ENCODE results near the gene SRRT.

Gene SRRT

DNA sequence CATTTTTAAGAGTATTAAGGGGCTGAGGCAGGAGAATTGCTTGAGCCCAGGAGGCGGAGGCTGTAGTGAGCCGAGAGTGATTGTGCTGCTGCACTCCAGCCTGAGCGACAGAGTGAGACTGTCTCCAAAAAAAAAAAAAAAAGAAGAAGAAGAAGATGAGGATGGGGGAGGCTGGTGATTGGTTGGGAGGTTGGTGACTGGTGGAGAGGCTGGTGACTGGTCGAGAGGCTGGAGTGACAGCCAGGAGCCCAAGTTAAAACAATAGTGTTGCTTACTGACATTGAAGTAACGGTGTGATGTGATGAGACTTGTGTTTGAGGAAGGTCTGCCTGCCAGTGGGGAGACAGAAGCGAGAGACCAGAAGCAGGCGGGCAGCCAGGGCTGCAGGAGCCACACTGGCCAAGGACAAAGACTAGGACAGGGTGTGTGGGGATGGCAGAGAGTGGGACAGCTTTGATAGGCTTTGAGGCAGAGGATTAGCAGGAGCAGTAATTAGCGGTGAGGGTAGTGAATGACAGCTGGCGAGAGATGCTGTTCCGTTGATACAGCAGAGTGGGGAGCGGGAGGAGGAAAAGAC is 4.9 kb downstream of the SRRT start:
- DNase-seq (ENCODE audit: low read depth in 1 of 2, low spot score in 1 of 2) = no peak

DNA sequence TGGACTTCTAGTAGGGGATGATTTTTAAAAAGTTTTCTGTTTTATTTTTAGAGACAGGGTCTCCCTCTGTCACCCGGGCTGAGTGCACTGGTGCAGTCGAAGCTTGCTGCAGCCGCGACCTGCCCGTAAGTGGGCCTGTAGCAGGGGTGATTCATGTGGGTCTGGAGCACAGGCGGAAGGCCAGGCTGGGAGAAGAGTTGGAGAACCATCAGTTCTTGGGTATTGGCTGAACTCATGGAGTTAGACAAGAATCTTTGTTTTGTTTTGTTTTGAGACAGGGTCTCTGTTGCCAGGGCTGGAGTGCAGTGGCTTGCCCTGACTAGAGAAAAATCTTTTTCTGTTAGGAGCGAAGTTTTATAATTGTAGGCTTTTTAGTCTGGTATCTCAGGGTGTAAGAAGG is 5.7 kb downstream of the SRRT start:
- DNase-seq (ENCODE audit: low read depth in 1 of 2, low spot score in 1 of 2) = no peak

DNA sequence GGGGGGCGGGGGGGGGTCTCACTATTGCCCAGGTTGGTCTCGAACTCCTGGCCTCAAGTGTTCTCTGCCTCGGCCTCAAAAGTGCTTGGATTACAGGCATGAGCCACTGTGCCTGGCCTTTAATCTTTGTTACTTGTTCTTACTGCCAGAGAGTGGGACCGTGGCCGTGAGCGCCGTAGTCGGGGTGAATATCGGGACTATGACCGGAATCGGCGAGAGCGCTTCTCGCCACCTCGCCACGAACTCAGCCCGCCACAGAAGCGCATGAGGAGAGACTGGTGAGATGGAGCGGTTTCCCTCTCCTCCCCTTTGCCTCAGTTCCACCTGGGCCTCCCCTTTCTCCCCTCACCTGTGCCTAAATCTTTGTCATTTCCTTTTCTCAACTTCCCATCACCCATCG is 6.2 kb downstream of the SRRT start:
- no peak for DNase-seq (ENCODE audit: low read depth in 1 of 2, low spot score in 1 of 2)

DNA sequence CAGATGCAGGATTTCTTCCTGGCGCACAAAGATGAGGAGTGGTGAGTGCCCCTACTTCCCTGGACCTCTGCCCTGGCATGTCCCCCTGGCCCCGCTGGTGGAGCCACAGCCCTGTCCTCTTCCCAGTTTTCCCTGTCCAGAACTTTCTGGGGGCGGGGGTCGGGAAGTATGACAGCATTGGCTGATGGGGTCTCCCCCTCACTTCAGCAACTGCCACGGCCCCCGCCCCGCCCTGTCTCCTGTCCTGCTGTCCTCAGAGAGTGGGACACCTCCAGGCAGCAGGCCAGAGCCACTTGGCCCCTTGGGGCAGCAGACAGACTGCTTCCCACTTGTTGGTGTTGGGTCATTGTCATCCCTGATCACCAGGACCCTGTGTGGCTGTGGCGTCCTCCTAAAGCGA is 7.3 kb downstream of the SRRT start:
- no peak for DNase-seq (ENCODE audit: low read depth in 1 of 2, low spot score in 1 of 2)

DNA sequence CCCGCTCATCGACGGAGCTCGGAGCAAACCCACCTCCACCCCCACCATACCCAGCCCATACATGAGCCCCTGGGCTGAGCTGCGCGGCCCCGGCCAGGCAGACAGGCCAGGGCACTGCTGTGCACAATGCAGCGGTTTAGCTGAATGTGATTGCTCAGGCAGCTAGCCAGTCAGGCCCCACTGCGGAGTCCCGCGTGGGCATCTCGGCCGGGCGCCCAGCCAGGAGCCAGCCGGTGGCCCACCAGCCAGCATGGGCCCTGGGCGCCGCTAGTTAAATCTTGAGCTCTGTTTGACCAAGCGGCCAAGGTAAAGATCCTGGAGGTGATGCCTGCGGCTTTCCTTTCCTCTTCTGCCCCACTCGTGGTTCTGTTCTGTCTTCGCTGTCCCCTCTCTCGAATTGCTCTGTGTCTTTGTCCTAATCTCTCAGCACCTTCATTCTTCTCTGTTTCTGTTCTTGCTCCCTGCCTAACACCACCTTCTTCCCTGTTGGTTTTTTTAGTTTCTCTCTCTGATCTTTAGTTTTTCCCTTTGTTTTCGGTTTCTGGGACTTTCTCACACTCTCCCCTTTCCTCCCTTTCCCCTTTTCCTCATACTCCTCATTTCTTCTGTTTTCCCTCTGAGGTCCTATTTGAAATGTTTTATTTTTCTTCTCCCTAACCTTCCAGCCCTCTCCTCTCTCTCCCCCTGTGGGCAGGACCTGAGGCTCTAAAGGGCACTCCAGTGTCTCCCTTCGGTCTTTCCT is 8.1 kb downstream of the SRRT start:
- no peak for DNase-seq (ENCODE audit: low read depth in 1 of 2, low spot score in 1 of 2)

DNA sequence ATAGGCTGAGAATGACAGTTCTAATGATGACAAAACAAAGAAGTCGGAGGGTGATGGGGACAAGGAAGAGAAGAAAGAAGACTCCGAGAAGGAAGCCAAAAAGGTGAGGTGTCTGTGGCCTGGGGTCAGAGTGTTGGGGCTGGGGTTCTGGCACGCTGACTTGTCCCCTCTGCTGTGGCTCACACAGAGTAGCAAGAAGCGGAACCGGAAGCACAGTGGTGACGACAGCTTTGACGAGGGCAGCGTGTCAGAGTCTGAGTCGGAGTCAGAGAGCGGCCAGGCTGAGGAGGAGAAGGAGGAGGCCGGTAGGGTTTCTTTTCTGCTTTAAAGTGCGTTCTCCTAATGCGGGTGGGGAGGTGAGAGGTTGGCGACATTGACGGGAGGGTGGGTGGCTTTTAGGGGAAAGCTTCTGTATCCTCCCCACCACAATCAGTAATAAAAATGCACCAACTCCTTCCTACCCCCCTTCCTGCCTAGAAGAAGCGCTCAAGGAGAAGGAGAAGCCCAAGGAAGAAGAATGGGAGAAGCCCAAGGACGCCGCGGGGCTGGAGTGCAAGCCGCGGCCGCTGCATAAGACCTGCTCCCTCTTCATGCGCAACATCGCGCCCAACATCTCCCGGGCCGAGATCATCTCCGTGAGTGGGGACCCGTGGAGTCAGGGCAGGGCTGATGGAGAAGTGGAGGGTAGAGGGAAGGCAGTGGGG is 10.0 kb downstream of the SRRT start:
- DNase-seq (ENCODE audit: low read depth in 1 of 2, low spot score in 1 of 2) = no peak

DNA sequence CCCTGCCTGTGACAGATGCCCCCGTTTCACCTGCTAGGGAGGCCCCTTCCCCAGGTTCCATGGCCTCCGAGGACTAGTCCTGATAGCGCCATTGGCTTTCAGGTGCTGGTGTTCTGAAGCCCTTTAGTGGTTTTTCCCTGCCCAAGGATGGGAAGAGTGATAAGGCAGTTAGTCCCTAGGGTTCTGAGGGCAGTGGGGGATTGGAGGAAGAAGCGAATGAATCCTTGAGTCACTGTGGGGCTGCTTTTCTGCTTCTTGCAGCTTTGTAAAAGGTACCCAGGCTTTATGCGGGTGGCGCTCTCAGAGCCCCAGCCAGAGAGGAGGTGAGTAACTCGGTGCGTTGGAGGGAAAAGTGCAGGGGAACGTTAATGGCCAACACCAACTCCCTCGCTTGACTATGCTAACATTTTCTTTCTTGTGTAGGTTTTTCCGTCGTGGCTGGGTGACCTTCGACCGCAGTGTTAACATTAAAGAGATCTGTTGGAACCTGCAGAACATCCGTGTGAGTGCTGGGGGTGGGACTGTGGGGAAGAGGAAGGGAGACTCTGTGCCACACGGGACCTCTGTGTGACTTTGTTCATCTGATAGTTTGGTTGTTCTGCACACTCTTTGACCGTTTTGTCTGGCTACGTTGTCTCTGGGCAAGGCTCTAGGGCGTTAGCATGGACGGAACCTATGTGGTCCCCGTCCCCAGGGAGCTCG is 10.7 kb downstream of the SRRT start:
- DNase-seq (ENCODE audit: low read depth in 1 of 2, low spot score in 1 of 2) = no peak

DNA sequence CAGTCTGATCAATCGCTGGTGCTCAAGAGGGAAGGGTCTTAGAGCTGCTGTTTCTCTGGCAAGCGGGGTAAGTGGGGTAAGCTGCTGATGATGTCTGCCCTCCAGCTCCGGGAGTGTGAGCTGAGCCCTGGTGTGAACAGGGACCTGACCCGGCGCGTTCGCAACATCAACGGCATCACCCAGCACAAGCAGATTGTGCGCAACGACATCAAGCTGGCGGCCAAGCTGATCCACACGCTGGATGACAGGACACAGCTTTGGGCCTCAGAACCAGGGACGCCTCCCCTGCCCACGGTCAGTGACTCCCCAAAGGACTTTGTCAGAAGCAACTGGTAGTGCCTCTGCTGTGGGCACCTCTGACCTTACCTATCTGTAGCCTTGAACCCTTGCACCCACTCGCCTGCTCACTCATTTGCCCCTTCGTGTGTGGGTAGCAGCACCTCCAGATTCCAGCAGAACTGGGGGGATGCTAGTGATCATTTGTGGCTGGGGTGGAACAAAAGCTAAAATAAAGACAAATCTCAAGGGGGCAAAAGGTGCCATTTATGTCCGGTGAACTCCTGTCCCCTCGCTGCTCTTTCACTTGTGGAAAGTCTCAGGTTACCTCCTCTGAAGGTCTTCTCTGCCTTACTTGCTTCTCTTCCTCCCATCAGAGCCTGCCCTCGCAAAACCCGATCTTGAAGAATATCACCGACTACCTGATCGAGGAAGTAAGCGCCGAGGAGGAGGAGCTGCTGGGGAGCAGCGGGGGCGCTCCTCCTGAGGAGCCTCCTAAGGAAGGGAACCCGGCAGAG is 11.4 kb downstream of the SRRT start:
- no peak for DNase-seq (ENCODE audit: low read depth in 1 of 2, low spot score in 1 of 2)

DNA sequence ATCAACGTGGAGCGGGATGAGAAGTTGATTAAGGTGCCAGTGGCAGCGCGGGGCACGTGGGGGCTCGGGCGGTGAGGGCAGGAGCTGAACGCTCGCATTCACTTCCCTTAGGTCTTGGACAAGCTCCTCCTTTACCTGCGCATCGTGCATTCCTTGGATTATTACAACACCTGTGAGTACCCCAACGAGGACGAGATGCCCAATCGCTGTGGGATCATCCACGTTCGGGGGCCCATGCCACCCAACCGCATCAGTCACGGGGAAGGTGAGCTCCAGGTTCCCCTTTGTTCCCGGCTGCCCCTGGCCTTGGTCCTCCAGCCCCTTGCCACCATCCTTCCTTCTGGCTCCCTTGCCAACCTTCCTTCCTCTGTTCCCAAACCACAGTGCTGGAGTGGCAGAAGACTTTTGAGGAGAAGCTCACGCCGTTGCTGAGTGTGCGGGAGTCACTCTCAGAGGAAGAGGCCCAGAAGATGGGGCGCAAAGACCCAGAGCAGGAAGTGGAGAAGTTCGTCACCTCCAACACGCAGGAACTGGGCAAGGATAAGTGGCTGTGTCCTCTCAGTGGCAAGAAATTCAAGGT is 12.1 kb downstream of the SRRT start:
- no peak for DNase-seq (ENCODE audit: low read depth in 1 of 2, low spot score in 1 of 2)

DNA sequence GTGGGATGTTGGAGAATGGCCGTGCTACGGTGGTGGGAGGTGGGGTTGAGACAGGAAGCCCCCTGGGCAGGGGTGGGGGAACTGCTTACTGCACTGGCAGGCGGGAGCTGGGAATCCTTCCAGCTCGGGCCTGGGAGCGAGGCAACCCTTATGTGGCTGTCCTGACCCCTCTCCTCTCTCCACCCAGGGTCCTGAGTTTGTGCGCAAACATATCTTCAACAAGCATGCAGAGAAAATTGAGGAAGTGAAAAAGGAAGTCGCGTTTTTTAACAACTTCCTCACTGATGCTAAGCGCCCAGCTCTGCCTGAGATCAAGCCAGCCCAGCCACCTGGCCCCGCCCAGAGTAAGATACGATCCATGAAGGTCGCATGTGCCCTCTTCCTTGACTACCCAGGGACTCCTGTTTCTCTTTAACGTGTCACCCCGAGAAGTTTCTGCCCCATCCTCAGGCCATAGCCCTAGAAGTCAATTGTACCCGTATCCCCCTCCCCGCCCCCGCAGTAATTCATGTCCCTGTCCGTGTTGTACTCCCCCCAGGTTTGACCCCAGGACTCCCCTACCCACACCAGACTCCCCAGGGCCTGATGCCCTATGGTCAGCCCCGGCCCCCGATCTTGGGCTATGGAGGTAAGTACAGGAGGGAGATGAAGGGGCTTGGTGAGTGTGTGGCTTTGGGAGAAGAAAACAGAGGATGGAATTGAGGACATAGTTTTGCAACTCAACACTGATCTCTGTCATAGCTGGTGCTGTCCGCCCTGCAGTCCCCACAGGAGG is 12.8 kb downstream of the SRRT start:
- DNase-seq (ENCODE audit: low read depth in 1 of 2, low spot score in 1 of 2) = no peak

DNA sequence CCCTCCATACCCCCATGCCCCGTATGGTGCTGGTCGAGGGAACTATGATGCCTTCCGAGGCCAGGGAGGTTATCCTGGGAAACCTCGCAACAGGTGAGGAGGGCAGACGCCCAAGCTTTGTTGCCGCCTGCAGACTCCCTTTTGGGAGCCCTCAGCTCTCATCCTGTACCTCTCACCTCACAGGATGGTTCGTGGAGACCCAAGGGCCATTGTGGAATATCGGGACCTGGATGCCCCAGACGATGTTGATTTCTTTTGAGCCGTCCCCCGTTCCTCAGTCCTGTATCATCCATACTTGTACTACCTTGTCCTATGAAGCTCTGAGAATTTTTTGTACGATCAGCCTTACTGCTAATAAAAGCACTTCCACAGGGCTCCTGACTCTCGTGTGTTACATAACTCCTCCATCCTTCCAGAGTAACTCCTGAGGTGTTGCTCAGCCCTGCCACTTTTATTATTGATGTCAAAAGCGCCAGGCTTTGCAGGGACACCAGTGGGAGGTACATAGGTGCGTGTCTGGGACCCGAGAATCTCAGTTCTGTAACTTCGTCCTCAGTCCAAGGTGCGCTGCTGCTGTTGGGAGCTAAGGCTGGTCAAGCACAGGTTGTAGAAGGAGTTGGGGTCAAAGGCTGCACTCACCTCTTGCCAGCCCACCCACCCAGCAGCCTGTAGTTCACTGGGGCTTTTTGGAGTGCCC is 13.5 kb downstream of the SRRT start:
- DNase-seq (ENCODE audit: low read depth in 1 of 2, low spot score in 1 of 2) = no peak

DNA sequence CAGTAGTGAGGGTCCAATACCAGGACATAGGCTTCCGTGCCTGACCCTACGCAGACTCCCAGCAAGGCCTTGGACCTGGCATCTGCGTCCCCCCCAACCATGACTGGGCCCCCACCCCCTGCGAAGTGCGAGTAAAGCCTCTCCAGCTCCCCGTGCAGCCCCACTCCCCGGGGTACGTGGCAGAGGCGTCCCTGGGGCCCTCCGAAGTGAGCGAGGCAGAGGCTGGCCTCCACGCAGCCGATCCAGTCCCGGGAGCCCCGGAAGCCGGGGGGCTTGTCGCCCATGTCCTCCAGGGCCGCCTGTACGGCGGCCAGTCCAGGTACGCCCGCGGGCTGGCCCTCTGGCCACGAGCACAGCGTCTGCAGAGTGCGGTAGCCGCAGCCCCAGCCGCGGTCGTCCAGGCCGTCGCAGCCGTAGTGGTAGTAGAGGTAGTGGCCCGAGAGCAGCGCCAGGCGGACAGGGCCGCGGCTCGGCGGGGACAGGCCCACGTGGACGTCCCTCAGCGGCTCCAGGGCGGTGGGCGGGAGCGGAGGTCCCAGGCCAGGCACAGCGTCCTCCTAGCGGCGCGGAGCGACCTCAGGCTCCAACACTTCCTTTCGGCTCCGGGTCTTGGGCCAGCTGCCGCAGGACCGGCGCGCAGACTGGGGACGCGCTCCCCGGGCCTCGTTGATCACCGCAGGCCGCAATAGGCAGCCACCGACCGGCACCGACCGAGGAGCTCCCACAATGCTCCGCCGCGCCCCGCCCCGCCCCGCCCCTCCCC is 14.3 kb downstream of the SRRT start, which contains the start of gene UFSP1:
Gene UFSP1, minus strand, starts transcription at position 728 of the 763 bp plus-strand sequence. Its CDS starts 444 bp downstream, at position 284.
- no peak for DNase-seq (ENCODE audit: low read depth in 1 of 2, low spot score in 1 of 2)

DNA sequence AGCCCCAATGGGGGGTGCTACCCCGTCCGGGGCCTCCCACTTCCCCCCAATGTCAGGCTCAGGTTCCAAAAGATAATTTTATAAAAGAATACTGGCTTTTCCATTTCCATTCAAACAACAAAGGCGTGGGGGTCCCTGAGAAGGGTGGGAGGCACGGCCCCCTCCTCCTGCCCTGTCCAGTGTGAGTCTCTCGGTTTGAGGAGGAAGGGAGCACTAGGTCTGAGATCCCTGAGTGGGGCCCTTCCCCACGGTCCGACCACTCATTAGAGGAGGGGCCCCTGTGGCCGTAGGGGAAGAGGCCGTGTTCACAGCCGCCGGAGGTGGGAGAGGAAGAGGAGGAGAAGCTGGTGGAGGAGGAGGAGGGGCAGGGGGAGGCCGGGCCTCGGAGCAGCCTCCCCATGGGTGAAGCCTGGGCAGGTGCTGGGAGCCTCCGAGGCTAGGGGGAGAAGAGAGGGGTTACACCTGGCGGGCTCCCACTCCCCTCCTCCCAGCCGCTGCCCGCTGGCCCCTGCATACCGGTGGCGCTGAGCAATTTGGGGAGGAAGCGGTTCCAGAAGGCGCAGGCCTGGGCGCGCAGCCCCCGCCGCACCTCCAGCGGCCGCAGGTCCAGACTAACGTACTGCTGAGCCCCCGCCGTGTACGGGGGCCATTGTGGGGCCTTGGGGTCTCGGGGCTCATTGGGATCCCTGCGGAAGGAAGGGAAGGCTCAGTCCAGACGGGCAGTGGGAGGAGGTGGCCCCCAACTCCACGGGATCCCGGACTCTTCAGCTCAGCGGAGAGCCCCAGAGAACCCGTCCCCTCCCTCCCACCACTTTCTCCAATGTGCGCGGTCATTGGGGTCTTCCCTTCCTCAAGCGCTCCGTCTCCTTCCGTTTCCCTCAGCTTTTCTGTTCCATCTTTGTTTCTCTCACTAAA is 16.0 kb downstream of the SRRT start:
- DNase-seq (ENCODE audit: low read depth in 1 of 2, low spot score in 1 of 2) = no peak

DNA sequence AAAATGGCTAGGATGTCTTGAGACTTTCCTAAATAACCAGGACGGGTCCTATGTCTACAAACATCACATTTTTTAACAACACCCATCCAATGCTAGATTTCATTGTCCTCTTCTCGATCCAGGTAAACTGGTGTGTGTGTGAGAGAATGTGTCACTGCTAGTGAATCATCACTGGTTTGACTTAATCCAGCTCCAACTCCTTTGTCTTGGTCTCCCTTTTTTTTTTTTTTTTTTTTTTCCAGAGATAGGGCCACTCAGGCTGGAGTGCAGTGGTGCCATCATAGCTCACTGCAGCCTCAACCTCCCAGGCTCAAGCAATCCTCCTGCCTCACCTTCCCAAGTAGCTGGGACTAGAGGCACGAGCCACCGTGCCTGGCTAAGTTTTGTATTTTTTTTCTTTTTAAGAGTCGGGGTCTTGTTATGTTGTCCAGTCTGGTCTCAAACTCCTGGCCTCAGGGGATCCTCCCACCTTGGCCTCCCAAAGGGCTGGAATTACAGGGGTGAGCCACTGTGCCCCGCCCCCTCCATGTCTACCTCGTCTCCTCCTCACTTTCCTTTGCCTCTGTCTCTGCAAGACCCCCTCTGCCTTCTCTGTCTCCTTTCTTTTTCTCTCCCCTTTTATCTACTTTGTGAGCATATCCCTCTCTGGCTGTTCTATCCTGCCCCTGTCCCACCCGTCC is 16.8 kb downstream of the SRRT start:
- no peak for DNase-seq (ENCODE audit: low read depth in 1 of 2, low spot score in 1 of 2)

DNA sequence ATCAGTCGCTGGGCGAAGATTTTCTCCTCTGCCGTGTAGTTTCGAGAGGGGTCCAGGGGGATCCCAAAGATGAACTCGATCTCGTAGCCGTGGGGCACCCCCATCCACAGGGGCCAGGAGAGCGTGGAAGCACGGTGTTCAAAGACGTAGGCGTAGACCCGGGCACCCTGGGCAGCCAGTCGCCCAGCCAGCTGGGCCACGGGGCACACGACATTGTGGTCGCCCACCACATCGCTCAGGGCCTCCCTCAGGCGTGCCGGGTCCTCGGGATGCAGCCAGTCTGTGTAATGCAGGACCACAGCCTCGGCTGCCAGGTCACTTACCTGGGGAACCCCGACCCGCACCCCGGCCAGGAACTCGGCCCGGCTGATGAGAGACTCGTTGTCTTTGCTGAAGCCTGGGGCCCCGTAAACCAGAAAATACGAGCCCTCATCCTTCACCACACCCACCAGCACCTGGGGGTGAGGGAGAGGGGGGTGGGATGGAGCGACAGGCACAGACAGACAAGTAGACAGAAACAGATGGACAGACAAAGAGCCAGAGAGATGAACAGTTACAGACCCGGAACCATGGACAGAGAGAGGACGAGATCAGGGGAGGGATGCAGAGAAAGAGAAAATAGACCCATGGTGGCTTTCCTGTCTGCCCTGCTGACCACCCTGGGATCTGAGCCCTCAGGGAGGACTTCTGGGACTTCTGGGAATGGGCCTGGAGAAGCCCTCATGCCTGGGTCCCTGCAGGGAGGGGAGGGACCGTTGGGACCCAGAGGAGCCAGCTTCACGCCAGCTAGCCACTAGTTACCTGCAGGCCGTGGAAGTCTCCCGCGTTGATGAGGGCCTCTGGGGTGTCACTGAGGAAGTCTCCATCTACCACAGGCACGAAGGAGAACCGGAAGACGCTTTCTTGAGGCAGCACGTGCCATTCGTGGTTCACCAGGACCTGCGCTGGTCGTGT is 17.7 kb downstream of the SRRT start:
- no peak for DNase-seq (ENCODE audit: low read depth in 1 of 2, low spot score in 1 of 2)

Data from activated T-helper 1 cell treated with anti-CD3 and anti-CD28 coated beads, Interleukin-2, amount 50 U/mL, for 16 hours (primary cell).